CD14-positive monocyte (primary cell): ENCODE measurements around the gene GIMAP1. TPM values are rescaled to one million over a fixed set of nuclear protein-coding genes. Genes with fewer than 3 reads are reported as not detected.

Experiments used
- DNase-seq, 3 donors: peaks; one replicate each; pipeline ENCODE4 v3.0.0-alpha.2; 2011 to 2022
- H2AFZ ChIP-seq: 2 replicates; pipeline ENCODE4 v1.6.0; 2012; ENCODE audit warnings: mild to moderate bottlenecking, low read depth, low read length, inconsistent platforms; ENCODE audit not compliant: insufficient read depth, poor library complexity, severe bottlenecking
- H3K27ac ChIP-seq, 2 donors: 1 replicate in 1 of 2; 2 replicates in 1 of 2; pipeline ENCODE4 v1.5.1; 2012 to 2013; ENCODE audit warnings: low read length in 2 of 2, control low read depth in 1 of 2, inconsistent platforms in 1 of 2, low read depth in 1 of 2, mild to moderate bottlenecking in 1 of 2
- H3K27me3 ChIP-seq, 2 donors: one replicate each; pipeline versions ENCODE4 v1.6.0 to v1.6.1; 2011 to 2013; ENCODE audit warnings: low read length in 2 of 2; ENCODE audit not compliant: control insufficient read depth in 2 of 2, insufficient read depth in 2 of 2
- H3K36me3 ChIP-seq, 2 donors: replicated peaks in 1 of 2; 1 replicate in 1 of 2; 2 replicates in 1 of 2; pipeline versions ENCODE4 v1.5.1 to v1.6.1; 2012 to 2013; ENCODE audit warnings: low read length in 2 of 2, control low read depth in 1 of 2, inconsistent platforms in 1 of 2, mild to moderate bottlenecking in 1 of 2; ENCODE audit not compliant: insufficient read depth in 2 of 2, control insufficient read depth in 1 of 2
- H3K4me1 ChIP-seq, 2 donors: 1 replicate in 1 of 2; 2 replicates in 1 of 2; pipeline versions ENCODE4 v1.5.1 to v1.6.1; 2012 to 2013; ENCODE audit warnings: low read length in 2 of 2, control low read depth in 1 of 2, inconsistent platforms in 1 of 2, mild to moderate bottlenecking in 1 of 2, moderate library complexity in 1 of 2; ENCODE audit not compliant: insufficient read depth in 2 of 2, control insufficient read depth in 1 of 2
- H3K4me2 ChIP-seq: replicated peaks from 2 replicates; pipeline ENCODE3; 2012; ENCODE audit warnings: low read length, moderate library complexity, mild to moderate bottlenecking; ENCODE audit not compliant: poor library complexity, severe bottlenecking; ENCODE audit errors: extremely low read depth
- H3K4me3 ChIP-seq, 3 experiments: fragments of 200-600 bp in 1 of 3; sonication (generic) in 1 of 3; replicated peaks in 1 of 3; 1 replicate in 2 of 3; 2 replicates in 1 of 3; pipeline ENCODE4 v1.5.1; 2011 to 2013; ENCODE audit warnings: low read length in 3 of 3, mild to moderate bottlenecking in 3 of 3, control low read depth in 2 of 3, low read depth in 2 of 3, inconsistent platforms in 1 of 3, moderate library complexity in 1 of 3
- H3K79me2 ChIP-seq: 2 replicates; pipeline ENCODE4 v1.6.0; 2012; ENCODE audit warnings: mild to moderate bottlenecking, control low read depth, inconsistent platforms, low read length, moderate library complexity; ENCODE audit not compliant: insufficient read depth
- H3K9ac ChIP-seq: 2 replicates; pipeline ENCODE4 v1.6.0; 2017; ENCODE audit warnings: low read length, mild to moderate bottlenecking; ENCODE audit not compliant: insufficient read depth, poor library complexity, severe bottlenecking
- H3K9me3 ChIP-seq, 2 donors: replicated peaks in 1 of 2; 1 replicate in 1 of 2; 2 replicates in 1 of 2; pipeline versions ENCODE4 v1.5.1 to v1.6.1; 2012 to 2013; ENCODE audit warnings: low read length in 2 of 2, control low read depth in 1 of 2; ENCODE audit not compliant: control insufficient read depth in 1 of 2, insufficient read depth in 1 of 2
- H4K20me1 ChIP-seq: 2 replicates; pipeline ENCODE4 v1.6.0; 2012; ENCODE audit warnings: mild to moderate bottlenecking, low read length, control low read depth, moderate library complexity; ENCODE audit not compliant: insufficient read depth
- H3K27ac Mint-ChIP-seq, 7 donors: one replicate each; pipeline ENCODE4 v1.8.0; 2020; ENCODE audit warnings: mild to moderate bottlenecking in 7 of 7, mixed read lengths in 7 of 7, moderate library complexity in 6 of 7, inconsistent platforms in 2 of 7
- H3K27me3 Mint-ChIP-seq, 3 donors: one replicate each; pipeline ENCODE4 v1.8.0; 2021 to 2022; ENCODE audit warnings: low read depth in 3 of 3, mild to moderate bottlenecking in 3 of 3, mixed read lengths in 3 of 3, moderate library complexity in 3 of 3, inconsistent platforms in 1 of 3
- H3K36me3 Mint-ChIP-seq, 2 donors: one replicate each; pipeline ENCODE4 v1.8.0; 2020; ENCODE audit warnings: mixed read lengths in 2 of 2, inconsistent platforms in 1 of 2, mild to moderate bottlenecking in 1 of 2
- H3K4me1 Mint-ChIP-seq: one replicate; pipeline ENCODE4 v1.8.0; 2020; ENCODE audit warnings: mild to moderate bottlenecking, mixed read lengths
- H3K4me3 Mint-ChIP-seq, 2 donors: one replicate each; pipeline ENCODE4 v1.8.0; 2020; ENCODE audit warnings: mild to moderate bottlenecking in 2 of 2, mixed read lengths in 2 of 2, moderate library complexity in 1 of 2
- H3K9me3 Mint-ChIP-seq, 7 donors: one replicate each; pipeline ENCODE4 v1.8.0; 2020 to 2022; ENCODE audit warnings: mixed read lengths in 7 of 7, mild to moderate bottlenecking in 6 of 7, moderate library complexity in 6 of 7, inconsistent platforms in 2 of 7
- WGBS: methylation state at CpG from one replicate; pipeline ENCODE4 v1.1.5; 2013; ENCODE audit warnings: missing lambda C conversion rate; ENCODE audit not compliant: insufficient coverage; 5-methylcytosine and 5-hydroxymethylcytosine counted together
- intact Hi-C, 2 donors: fragments of 100-400 bp; cut with micrococcal nuclease; formaldehyde crosslinking; loops; one replicate each; pipeline versions ENCODE4 v1.15.0 to v1.15.1; 2023
- polyA plus RNA-seq, 3 donors: library from polyadenylated mRNA; depleted of rRNA in 1 of 3; unstranded in 2 of 3; stranded (reverse) in 1 of 3; fragments of 300-500 nt in 2 of 3; fragments of >200 nt in 1 of 3; fragmentation: Illumina TruSeq in 2 of 3; gene quantifications; 1 replicate in 2 of 3; 2 replicates in 1 of 3; pipeline ENCODE4 v1.2.3, GENCODE V29; 2012 to 2021
- TF ChIP-seq, protein P1 (sequence below): fragments of 200-600 bp; IDR thresholded peaks from one replicate; pipeline ENCODE4 v1.8.0; 2022; ENCODE audit warnings: antibody characterized with exemption, mild to moderate bottlenecking

GIMAP1 gene
- polyA plus RNA-seq, 3 donors, result 10.9 to 19.6 (median 11.4) TPM

DNA sequence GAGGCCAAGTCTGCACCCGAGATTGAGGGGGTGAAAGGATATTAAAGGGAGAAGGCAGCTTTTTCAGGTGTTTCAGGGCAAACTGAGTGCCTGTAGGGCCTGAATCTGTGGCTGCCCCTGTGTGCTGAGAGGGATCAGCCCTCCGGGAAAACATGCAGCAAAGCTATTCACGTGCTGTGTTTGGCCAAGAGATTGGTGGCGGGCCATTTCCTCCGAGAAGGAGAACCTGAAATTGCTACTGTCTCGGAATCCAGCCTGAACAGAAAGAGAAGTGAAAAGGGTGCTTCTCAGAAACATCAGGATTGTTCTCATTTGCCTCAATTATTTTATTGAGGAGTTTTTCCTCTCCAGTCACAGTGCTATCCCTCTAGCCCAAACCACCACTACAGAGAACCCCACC is 36.8 kb downstream of the GIMAP1 start:
- peak overlapping the region; percentile 53 for H3K4me2 ChIP-seq
- Mint-ChIP-seq H3K27me3 (peaks cover 1 to 2% (median 1%) of the 10 kb centered on the region in 3 donors), H3K9me3 (peaks cover 0 to 5% (median 2%) of the 10 kb centered on the region in 7 donors), H3K36me3 (no peaks in the 10 kb centered on the region), H3K4me3 (peak overlapping the region in 1 of 2 donors; percentile 69), H3K4me1 (peaks cover 45% of the 10 kb centered on the region), H3K27ac (peak overlapping the region in 6 of 7 donors; percentile 33 to 67 (median 54))
- peaks cover 35 to 42% of the 10 kb centered on the region in 2 donors for H3K4me1 ChIP-seq
- H3K4me3 ChIP-seq, result no peak overlapping the region
- H3K9me3 ChIP-seq, result no peaks in the 10 kb centered on the region
- H4K20me1 ChIP-seq, result no peaks in the 10 kb centered on the region
- H3K27me3 ChIP-seq, result no peaks in the 10 kb centered on the region
- TF ChIP-seq, protein P1, sequence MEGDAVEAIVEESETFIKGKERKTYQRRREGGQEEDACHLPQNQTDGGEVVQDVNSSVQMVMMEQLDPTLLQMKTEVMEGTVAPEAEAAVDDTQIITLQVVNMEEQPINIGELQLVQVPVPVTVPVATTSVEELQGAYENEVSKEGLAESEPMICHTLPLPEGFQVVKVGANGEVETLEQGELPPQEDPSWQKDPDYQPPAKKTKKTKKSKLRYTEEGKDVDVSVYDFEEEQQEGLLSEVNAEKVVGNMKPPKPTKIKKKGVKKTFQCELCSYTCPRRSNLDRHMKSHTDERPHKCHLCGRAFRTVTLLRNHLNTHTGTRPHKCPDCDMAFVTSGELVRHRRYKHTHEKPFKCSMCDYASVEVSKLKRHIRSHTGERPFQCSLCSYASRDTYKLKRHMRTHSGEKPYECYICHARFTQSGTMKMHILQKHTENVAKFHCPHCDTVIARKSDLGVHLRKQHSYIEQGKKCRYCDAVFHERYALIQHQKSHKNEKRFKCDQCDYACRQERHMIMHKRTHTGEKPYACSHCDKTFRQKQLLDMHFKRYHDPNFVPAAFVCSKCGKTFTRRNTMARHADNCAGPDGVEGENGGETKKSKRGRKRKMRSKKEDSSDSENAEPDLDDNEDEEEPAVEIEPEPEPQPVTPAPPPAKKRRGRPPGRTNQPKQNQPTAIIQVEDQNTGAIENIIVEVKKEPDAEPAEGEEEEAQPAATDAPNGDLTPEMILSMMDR, result no peak
- H3K79me2 ChIP-seq, result no peaks in the 10 kb centered on the region
- intact Hi-C loops, result loop anchor here in 1 of 2 donors (5.0 kb wide), 1 partner anchor 301 kb away; the partner anchor contains the start of gene GIMAP8
- no peak overlapping the region for H3K9ac ChIP-seq
- H2AFZ ChIP-seq, result peak overlapping the region; percentile 64
- no peaks in the 10 kb centered on the region for H3K36me3 ChIP-seq
- DNase-seq, result peak; percentile 12 to 32 (median 32)
- WGBS, result 4% methylated on average over 5 of the region's 6 CpGs
- H3K27ac ChIP-seq, result no peak overlapping the region

DNA sequence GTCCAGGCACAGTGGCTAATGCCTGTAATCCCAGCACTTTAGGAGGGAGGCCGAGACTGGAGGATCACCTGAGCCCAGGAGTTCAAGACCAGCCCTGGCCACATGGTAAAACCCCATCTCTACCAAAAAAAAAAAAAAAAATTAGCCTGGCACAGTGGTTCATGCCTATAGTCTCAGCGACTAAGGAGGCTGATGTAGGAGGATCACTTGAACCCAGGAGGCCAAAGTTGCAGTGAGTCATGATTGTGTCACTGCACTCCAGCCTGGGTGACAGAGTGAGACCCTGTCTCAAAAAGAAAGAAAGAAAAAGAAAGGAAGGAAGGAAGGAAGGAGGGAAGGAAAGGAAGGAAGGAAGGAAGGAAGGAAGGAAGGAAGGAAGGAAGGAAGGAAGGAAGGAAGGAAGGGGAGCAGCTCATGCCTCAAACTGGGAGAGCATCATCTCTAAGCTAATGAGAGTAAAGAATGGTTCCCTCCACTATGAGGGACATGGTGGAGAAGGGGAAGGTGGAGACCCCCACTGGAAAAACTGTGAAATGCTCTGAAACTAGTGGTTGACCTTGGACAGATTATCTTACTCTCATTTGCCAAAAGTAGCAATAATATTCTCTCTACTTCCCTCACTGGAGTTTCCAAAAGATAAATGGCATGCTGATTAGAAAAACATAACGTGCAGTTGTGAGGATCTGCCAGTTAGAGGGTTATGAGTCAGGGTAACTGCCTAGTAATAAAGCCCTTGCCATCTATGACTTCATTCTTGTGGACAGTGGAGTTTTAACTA is 37.6 kb downstream of the GIMAP1 start:
- Mint-ChIP-seq H3K27me3 (peaks cover 1 to 4% (median 2%) of the 10 kb centered on the region in 3 donors), H3K27ac (peak overlapping the region in 3 of 7 donors; percentile 33 to 82 (median 78)), H3K4me3 (no peak overlapping the region), H3K36me3 (no peaks in the 10 kb centered on the region), H3K4me1 (peaks cover 45% of the 10 kb centered on the region), H3K9me3 (peaks cover 0 to 5% (median 2%) of the 10 kb centered on the region in 7 donors)
- no peak overlapping the region for H2AFZ ChIP-seq
- intact Hi-C loops, result loop anchor here (2.0 to 5.0 kb wide), 2 partner anchors 302 to 303 kb away; partner anchors contain the start of gene GIMAP8 (in 2 of the 2)
- H3K4me2 ChIP-seq, result peak overlapping the region; percentile 53
- peak overlapping the region in 1 of 2 donors; percentile 56 for H3K27ac ChIP-seq
- TF ChIP-seq, protein P1, result no peak
- H3K79me2 ChIP-seq, result no peaks in the 10 kb centered on the region
- no peaks in the 10 kb centered on the region for H4K20me1 ChIP-seq
- H3K9me3 ChIP-seq, result no peaks in the 10 kb centered on the region
- no peaks in the 10 kb centered on the region for H3K36me3 ChIP-seq
- H3K9ac ChIP-seq, result no peak overlapping the region
- H3K4me1 ChIP-seq, result peaks cover 35 to 42% of the 10 kb centered on the region in 2 donors
- peak; percentile 12 to 77 (median 20) for DNase-seq
- WGBS, result no CpG with 5 or more reads among the region's 3 CpGs
- H3K27me3 ChIP-seq, result no peaks in the 10 kb centered on the region
- H3K4me3 ChIP-seq, result no peak overlapping the region
